Measurements from ENCODE around the gene FUT9.

FUT9 gene

GRCh38 chr6:96015518-96016333 is at the start of gene FUT9:
FUT9 (plus strand) TSS chr6:96015974; CDS start chr6:96203156, 187,182 bp downstream.
- no peak for DNase-seq

GRCh38 chr6:95967594-95967993 is 48.2 kb upstream of the FUT9 start:
- no peak for DNase-seq

GRCh38 chr6:95973976-95974375 is 41.8 kb upstream of the FUT9 start:
- no peak for DNase-seq

GRCh38 chr6:95978230-95978629 is 37.5 kb upstream of the FUT9 start:
- no peak for DNase-seq

GRCh38 chr6:95991906-95992305 is 23.9 kb upstream of the FUT9 start:
- DNase-seq: no peak

GRCh38 chr6:95994151-95994550 is 21.6 kb upstream of the FUT9 start:
- DNase-seq: no peak

GRCh38 chr6:95998133-95998532 is 17.6 kb upstream of the FUT9 start:
- no peak for DNase-seq

- no peak for DNase-seq
These were observed 13.7 kb upstream of the FUT9 start for GRCh38 chr6:96001891-96002575.

GRCh38 chr6:96002576-96002910 is 13.2 kb upstream of the FUT9 start:
- no peak for DNase-seq

- DNase-seq: no peak
These were observed 12.9 kb upstream of the FUT9 start for GRCh38 chr6:96002912-96003311.

- no peak for DNase-seq
These were observed 8.1 kb upstream of the FUT9 start for GRCh38 chr6:96007663-96008062.

GRCh38 chr6:96013531-96013930 is 2.2 kb upstream of the FUT9 start:
- no peak for DNase-seq

GRCh38 chr6:96014846-96015517 is 792 bp upstream of the FUT9 start:
- DNase-seq: no peak

- no peak for DNase-seq
These were observed 728 bp downstream of the FUT9 start for GRCh38 chr6:96016334-96017069.

GRCh38 chr6:96017070-96017359 is 1.2 kb downstream of the FUT9 start:
- DNase-seq: no peak

- no peak for DNase-seq
These were observed 6.5 kb downstream of the FUT9 start for GRCh38 chr6:96022225-96022624.

- DNase-seq: no peak
These were observed 16.9 kb downstream of the FUT9 start for GRCh38 chr6:96032661-96033060.

- no peak for DNase-seq
These were observed 35.8 kb downstream of the FUT9 start for GRCh38 chr6:96051555-96051954.

- DNase-seq: no peak
These were observed 42.3 kb downstream of the FUT9 start for GRCh38 chr6:96058082-96058481.

GRCh38 chr6:96059586-96059985 is 43.8 kb downstream of the FUT9 start:
- no peak for DNase-seq

- DNase-seq: no peak
These were observed 44.5 kb downstream of the FUT9 start for GRCh38 chr6:96060249-96060648.

- DNase-seq: no peak
These were observed 49.4 kb downstream of the FUT9 start for GRCh38 chr6:96065213-96065612.

- DNase-seq: no peak
These were observed 50.6 kb downstream of the FUT9 start for GRCh38 chr6:96066376-96066775.

- DNase-seq: no peak
These were observed 57.8 kb downstream of the FUT9 start for GRCh38 chr6:96073555-96073954.
